GM12878 (cell line): ENCODE measurements around the gene LFNG. TPM values are rescaled to one million over a fixed set of nuclear protein-coding genes. Genes with fewer than 3 reads are reported as not detected.

Source experiments
- ATAC-seq: fragments of 200-7000 bp; cut with Tn5 transposase; 3 replicates; pipeline ENCODE4 v1.9.1; 2020; ENCODE audit warnings: mild to moderate bottlenecking, moderate library complexity
- BruUV-seq: library from RNA; stranded (reverse); fragments of 400-500 nt; replicated peaks from 2 replicates; lab custom pipeline; 2021; lab: Mats Ljungman, UMichigan
- CTCF ChIA-PET: fragments of 300-600 bp; sonication (Branson Sonifier 250); formaldehyde crosslinking; extraction: SDS; loops from one replicate; lab custom pipeline; 2021; ENCODE audit warnings: inconsistent platforms; lab: Yijun Ruan, JAX
- POLR2A ChIA-PET: fragments of 350-600 bp; formaldehyde crosslinking; extraction: SDS; loops from one replicate; lab custom pipeline; 2021; ENCODE audit warnings: inconsistent platforms; lab: Charles Lee
- RAD21 ChIA-PET: fragments of 300-600 bp; sonication (Branson Sonifier 250); formaldehyde crosslinking; loops from one replicate; lab custom pipeline; 2023; ENCODE audit warnings: antibody characterized with exemption; ENCODE audit not compliant: unreplicated experiment; lab: Charles Lee
- SMC1A ChIA-PET: fragments of 300-600 bp; sonication (Branson Sonifier 250); formaldehyde crosslinking; loops from one replicate; lab custom pipeline; 2023; ENCODE audit not compliant: unreplicated experiment, uncharacterized antibody; lab: Charles Lee
- DNase-seq: peaks from one replicate; pipeline ENCODE4 v3.0.0-alpha.2; 2011; ENCODE audit warnings: low read depth, low spot score
- FAIRE-seq: peaks from 3 replicates; lab custom pipeline; 2011; peaks lifted over from hg19 to GRCh38; lab: Jason Lieb, UNC
- H2AFZ ChIP-seq: 2 replicates; pipeline ENCODE4 v1.6.0; 2011; ENCODE audit warnings: low read depth, low read length, control low read depth; ENCODE audit not compliant: control insufficient read depth
- H3K27ac ChIP-seq: 2 replicates; pipeline ENCODE4 v1.5.1; 2011; ENCODE audit warnings: control low read depth; ENCODE audit not compliant: control insufficient read depth, insufficient read depth
- H3K27me3 ChIP-seq, 2 experiments: replicated peaks in 1 of 2; 2 replicates each; pipeline versions ENCODE4 v1.6.0 to v1.6.1; 2011; ENCODE audit warnings: low read length in 1 of 2; ENCODE audit not compliant: control insufficient read depth in 2 of 2, insufficient read depth in 2 of 2
- H3K36me3 ChIP-seq, 2 experiments: 2 replicates each; pipeline ENCODE4 v1.5.1; 2011; ENCODE audit warnings: low read length in 1 of 2; ENCODE audit not compliant: control insufficient read depth in 2 of 2, insufficient read depth in 2 of 2
- H3K4me1 ChIP-seq: 2 replicates; pipeline ENCODE4 v1.6.1; 2011; ENCODE audit warnings: mild to moderate bottlenecking, low read length, moderate library complexity, mixed read lengths; ENCODE audit not compliant: control insufficient read depth, insufficient read depth
- H3K4me2 ChIP-seq: 2 replicates; pipeline ENCODE4 v1.6.0; 2011; ENCODE audit warnings: control low read depth; ENCODE audit not compliant: control insufficient read depth, insufficient read depth
- H3K4me3 ChIP-seq: fragments of 200-600 bp; sonication (generic); 2 replicates; pipeline ENCODE4 v1.5.1; 2016
- H3K79me2 ChIP-seq: 2 replicates; pipeline ENCODE4 v1.6.0; 2011; ENCODE audit warnings: low read length; ENCODE audit not compliant: control insufficient read depth, insufficient read depth
- H3K9ac ChIP-seq: 2 replicates; pipeline ENCODE4 v1.8.0; 2011; ENCODE audit warnings: low read length, control low read depth, mixed read lengths; ENCODE audit not compliant: control insufficient read depth, insufficient read depth
- H3K9me3 ChIP-seq: replicated peaks from 3 replicates; pipeline ENCODE4 v1.5.1; 2011; ENCODE audit warnings: mild to moderate bottlenecking, low read length; ENCODE audit not compliant: control insufficient read depth, insufficient read depth
- H4K20me1 ChIP-seq: 2 replicates; pipeline ENCODE4 v1.6.0; 2011; ENCODE audit not compliant: control insufficient read depth, insufficient read depth
- BMI1 ChIP-seq: fragments of 450-650 bp; IDR thresholded peaks from 2 replicates; pipeline ENCODE4 v1.6.1; 2016; ENCODE audit warnings: mild to moderate bottlenecking, moderate library complexity, borderline replicate concordance
- IKZF2 ChIP-seq, 2 experiments: fragments of 450-650 bp; IDR thresholded peaks; 2 replicates each; pipeline ENCODE4 v1.6.1; 2017; ENCODE audit warnings: mild to moderate bottlenecking in 2 of 2, moderate library complexity in 2 of 2
- KAT2A ChIP-seq: conservative IDR thresholded peaks from 2 replicates; pipeline ENCODE4 v1.6.1; 2011; ENCODE audit warnings: low read depth, low read length; ENCODE audit not compliant: control insufficient read depth
- MYB ChIP-seq: fragments of 150-350 bp; IDR thresholded peaks from 2 replicates; pipeline ENCODE4 v1.6.1; 2014; ENCODE audit warnings: mild to moderate bottlenecking, low read depth, low read length, borderline replicate concordance
- NFXL1 ChIP-seq: fragments of 450-650 bp; IDR thresholded peaks from 2 replicates; pipeline ENCODE4 v1.6.1; 2017; ENCODE audit warnings: antibody characterized with exemption, mild to moderate bottlenecking, borderline replicate concordance
- SKIL ChIP-seq: fragments of 450-650 bp; IDR thresholded peaks from 2 replicates; pipeline ENCODE4 v1.6.1; 2017; ENCODE audit warnings: mild to moderate bottlenecking, low read depth, inconsistent platforms; ENCODE audit not compliant: poor library complexity, severe bottlenecking
- SPI1 ChIP-seq: IDR thresholded peaks from 2 replicates; pipeline ENCODE4 v1.6.1; 2011; ENCODE audit warnings: low read depth, mild to moderate bottlenecking, low read length, moderate library complexity, borderline replicate concordance; ENCODE audit not compliant: insufficient read depth
- USF2 ChIP-seq: IDR thresholded peaks from 2 replicates; pipeline ENCODE4 v1.6.1; 2011; ENCODE audit warnings: low read depth, low read length, improper control_type of control experiment, borderline replicate concordance
- WGBS: methylation state at CpG from one replicate; pipeline ENCODE4 v1.1.6; 2016; ENCODE audit warnings: low lambda C conversion rate; ENCODE audit not compliant: insufficient replicate concordance, insufficient coverage; ENCODE audit errors: missing lambda C conversion rate; 5-methylcytosine and 5-hydroxymethylcytosine counted together
- in situ Hi-C: fragments of 300-500 bp; cut with MboI; formaldehyde crosslinking; loops from 9 replicates; pipeline ENCODE4 v1.14.3; 2018; ENCODE audit warnings: mixed read lengths
- intact Hi-C: fragments of 100-400 bp; cut with micrococcal nuclease; formaldehyde crosslinking; loops from one replicate; pipeline ENCODE4 v1.14.2; 2022; ENCODE audit not compliant: unreplicated experiment
- polyA plus RNA-seq, 11 experiments: library from polyadenylated mRNA; depleted of rRNA in 4 of 11; unstranded in 6 of 11; stranded (reverse) in 5 of 11; fragments of >200 nt; fragmentation: Nextera tagmentation in 4 of 11; fragmentation: Illumina TruSeq in 1 of 11; extraction: Ambion mirVana in 4 of 11; extraction: Trizol in 1 of 11; gene quantifications; 1 replicate in 1 of 11; 2 replicates in 10 of 11; pipeline versions ENCODE4 v1.2.1 to v1.2.3, GENCODE V29; 2011 to 2016; ENCODE audit warnings: inconsistent platforms in 2 of 11, missing spikeins in 2 of 11, low read depth in 1 of 11
- total RNA-seq, 4 experiments: library from RNA; depleted of rRNA in 3 of 4; stranded (reverse); fragments of >200 nt in 3 of 4; fragmentation: Illumina TruSeq in 1 of 4; extraction: Trizol in 1 of 4; gene quantifications; 2 replicates each; pipeline versions ENCODE4 v1.2.1 to v1.2.3, GENCODE V29; 2013 to 2021
- TF ChIP-seq, protein P1 (sequence below): fragments of 150-350 bp; IDR thresholded peaks from 2 replicates; pipeline ENCODE4 v1.6.1; 2014; ENCODE audit warnings: mild to moderate bottlenecking, low read depth, low read length

LFNG gene
- total and polyA plus RNA-seq, 10 of the 15 experiments (the other 5 are each of a cell fraction or from before 2014, with no cell fraction given), result 0.09 to 0.68 (median 0.33) TPM; not detected in 2

DNA sequence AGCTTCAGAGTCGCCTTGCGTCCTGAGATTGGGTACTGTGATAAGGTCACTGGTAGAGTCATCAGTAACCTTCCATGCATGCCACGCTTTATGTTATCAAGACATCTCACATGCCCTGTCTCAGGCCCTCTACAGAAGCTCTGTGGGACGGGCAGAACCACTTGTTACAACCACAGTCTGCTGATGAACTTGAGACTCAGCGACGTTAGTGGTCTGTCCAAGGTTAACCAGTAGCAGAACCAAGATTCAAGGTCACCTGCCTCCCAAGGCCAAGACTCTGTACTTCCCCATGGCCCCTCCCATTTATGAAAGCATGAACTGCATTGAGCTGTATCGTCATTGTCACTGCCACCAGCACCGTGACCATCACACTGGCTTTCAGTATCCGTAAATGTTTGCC, 54.2 kb downstream of the LFNG start:
- TF ChIP-seq MYB (no peak), SKIL (no peak), USF2 (no peak), BMI1 (no peak), IKZF2 (IDR thresholded peaks at IDR 0.05) (no peak), SPI1 (no peak), KAT2A (no peak), NFXL1 (no peak)
- TF ChIP-seq, protein P1, sequence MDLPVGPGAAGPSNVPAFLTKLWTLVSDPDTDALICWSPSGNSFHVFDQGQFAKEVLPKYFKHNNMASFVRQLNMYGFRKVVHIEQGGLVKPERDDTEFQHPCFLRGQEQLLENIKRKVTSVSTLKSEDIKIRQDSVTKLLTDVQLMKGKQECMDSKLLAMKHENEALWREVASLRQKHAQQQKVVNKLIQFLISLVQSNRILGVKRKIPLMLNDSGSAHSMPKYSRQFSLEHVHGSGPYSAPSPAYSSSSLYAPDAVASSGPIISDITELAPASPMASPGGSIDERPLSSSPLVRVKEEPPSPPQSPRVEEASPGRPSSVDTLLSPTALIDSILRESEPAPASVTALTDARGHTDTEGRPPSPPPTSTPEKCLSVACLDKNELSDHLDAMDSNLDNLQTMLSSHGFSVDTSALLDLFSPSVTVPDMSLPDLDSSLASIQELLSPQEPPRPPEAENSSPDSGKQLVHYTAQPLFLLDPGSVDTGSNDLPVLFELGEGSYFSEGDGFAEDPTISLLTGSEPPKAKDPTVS, result no peak
- no peak overlapping the region for H2AFZ ChIP-seq
- WGBS, result 96% methylated on average over 9 of the region's 9 CpGs
- BruUV-seq, result no TSS peak
- H4K20me1 ChIP-seq, result no peaks in the 10 kb centered on the region
- DNase-seq (no peak), ATAC-seq (no peak; the same call in 2 of the 3 replicates), FAIRE-seq (no peak)
- no peak overlapping the region for H3K4me2 ChIP-seq
- H3K9me3 ChIP-seq, result no peaks in the 10 kb centered on the region
- RAD21 ChIA-PET, result no interaction called here
- intact Hi-C loops, result no loop called here
- no peak overlapping the region for H3K9ac ChIP-seq
- no peak overlapping the region for H3K27ac ChIP-seq
- peaks cover 2 to 5% of the 10 kb centered on the region in 2 experiments; a peak in 2 of 4 replicates for H3K36me3 ChIP-seq
- SMC1A ChIA-PET, result interaction anchor here (0.8 kb wide), 1 partner anchor 10 kb away, joined by 3 read pairs; no protein-coding TSS in a partner anchor
- POLR2A ChIA-PET, result no interaction called here
- no peaks in the 10 kb centered on the region for H3K4me1 ChIP-seq
- no peak overlapping the region for H3K4me3 ChIP-seq
- in situ Hi-C loops, result no loop called here
- H3K27me3 ChIP-seq, result no peaks in the 10 kb centered on the region
- no peaks in the 10 kb centered on the region for H3K79me2 ChIP-seq
- CTCF ChIA-PET, result interaction anchor here (1.4 kb wide), 1 partner anchor 11 kb away, joined by 3 read pairs; no protein-coding TSS in a partner anchor
